IMR-90 (cell line): ENCODE data around the gene MPPED1.

Experiments
- BHLHE40 ChIP-seq: fragments of 150-350 bp; IDR thresholded peaks from 2 replicates; pipeline ENCODE4 v1.6.1; 2016; ENCODE audit warnings: mild to moderate bottlenecking, low read depth, low read length
- CTCF ChIP-seq: conservative IDR thresholded peaks from 2 replicates; pipeline ENCODE4 v1.5.1; 2012; ENCODE audit warnings: mild to moderate bottlenecking, low read depth, low read length, improper control_type of control experiment
- MAZ ChIP-seq: IDR thresholded peaks from 2 replicates; pipeline ENCODE4 v1.6.1; 2012; ENCODE audit warnings: low read depth, mild to moderate bottlenecking, low read length, improper control_type of control experiment, moderate library complexity, borderline replicate concordance

- TF ChIP-seq CTCF (no peak), BHLHE40 (no peak), MAZ (no peak)
Measured at GRCh38 chr22:43412808-43413795, 1.3 kb downstream of the MPPED1 start.
